ENCODE data around the gene IL27RA.

GRCh38 chr19:13989487-13989886 lies 42.1 kb upstream of the IL27RA start:
- TF ChIP-seq CTCF (IDR thresholded peaks at IDR 0.05; ENCODE audit: low read depth, low read length, missing input control) (no peak), JUND (IDR thresholded peaks at IDR 0.05) (no peak), TAF1 (conservative IDR thresholded peaks at IDR 0.05) (no peak), GABPA (IDR thresholded peaks at IDR 0.05 in 1 of 2, conservative IDR thresholded peaks at IDR 0.05 in 1 of 2) (no peak), NR2F2 (IDR thresholded peaks at IDR 0.05) (no peak), MAX (IDR thresholded peaks at IDR 0.05) (no peak)

Measured in liver (tissue), 3 donors.